ENCODE measurements around the gene SERINC3. TPM values are rescaled to one million over a fixed set of nuclear protein-coding genes. Genes with fewer than 3 reads are reported as not detected.

SERINC3 gene
- polyA plus RNA-seq, 1 donor (not counting 4 experiments of a cell fraction or from before 2014, with no cell fraction given): 118 TPM

GRCh38 chr20:44465001-44465560 lies 56.8 kb downstream of the SERINC3 start:
- no peak for DNase-seq (ENCODE audit: low read depth, low spot score)
- no peaks in the 10 kb centered on the region for H3K9me3 ChIP-seq (ENCODE audit: control insufficient read depth, low read depth, low read length)
- dilution Hi-C loops (cut with MboI; ENCODE audit: extremely low pct_ligation_motif_present, low sequenced_read_pairs): loop anchor here (5.0 kb wide), 1 partner anchor 83 kb away; no protein-coding TSS in a partner anchor
- TF ChIP-seq EZH2 (IDR thresholded peaks at IDR 0.05; ENCODE audit: low read length) (no peak), CTCF (optimal IDR thresholded peaks at IDR 0.05 in 1 of 3, IDR thresholded peaks at IDR 0.05 in 1 of 3, conservative IDR thresholded peaks at IDR 0.05 in 1 of 3; ENCODE audit: extremely low read depth in 1 of 3, insufficient read depth in 2 of 3, low read length in 3 of 3) (no peak)
- no peak overlapping the region for H3K27ac ChIP-seq (ENCODE audit: control insufficient read depth, insufficient read depth, low read length)
- H3K9ac ChIP-seq (ENCODE audit: control insufficient read depth, extremely low read depth, insufficient read depth, low read length): no peak overlapping the region
- H3K9me1 ChIP-seq (ENCODE audit: control insufficient read depth, extremely low read depth, insufficient read depth, low read length): no peaks in the 10 kb centered on the region
- no peaks in the 10 kb centered on the region for H4K20me1 ChIP-seq (ENCODE audit: control insufficient read depth, extremely low read depth, insufficient read depth, low read length)
- no peaks in the 10 kb centered on the region for H3K79me2 ChIP-seq (ENCODE audit: control insufficient read depth, insufficient read depth, low read length)
- no peak overlapping the region for H3K4me2 ChIP-seq (ENCODE audit: control insufficient read depth, extremely low read depth, insufficient read depth, low read depth, low read length)
- no peaks in the 10 kb centered on the region for H3K36me3 ChIP-seq (ENCODE audit: control insufficient read depth in 2 of 2, extremely low read depth in 1 of 2, insufficient read depth in 2 of 2, low read length in 2 of 2)
- FAIRE-seq: peak; percentile 20
- H3K4me1 ChIP-seq (ENCODE audit: control insufficient read depth, extremely low read depth, insufficient read depth, low read length): peaks cover 10% of the 10 kb centered on the region
- no peak overlapping the region for H2AFZ ChIP-seq (ENCODE audit: control insufficient read depth, low read length)
- H3K27me3 ChIP-seq (ENCODE audit: control insufficient read depth, extremely low read depth, insufficient read depth, low read length): no peaks in the 10 kb centered on the region
- no peak overlapping the region for H3K4me3 ChIP-seq (ENCODE audit: control insufficient read depth in 2 of 3, extremely low read depth in 1 of 3, insufficient read depth in 2 of 3, low read depth in 1 of 3, low read length in 3 of 3)

GRCh38 chr20:44464514-44464913 lies 57.4 kb downstream of the SERINC3 start:
- TF ChIP-seq CTCF (optimal IDR thresholded peaks at IDR 0.05 in 1 of 3, IDR thresholded peaks at IDR 0.05 in 1 of 3, conservative IDR thresholded peaks at IDR 0.05 in 1 of 3; ENCODE audit: extremely low read depth in 1 of 3, insufficient read depth in 2 of 3, low read length in 3 of 3) (no peak), EZH2 (IDR thresholded peaks at IDR 0.05; ENCODE audit: low read length) (no peak)
- H3K9ac ChIP-seq (ENCODE audit: control insufficient read depth, extremely low read depth, insufficient read depth, low read length): no peak overlapping the region
- FAIRE-seq: no peak

More at GRCh38 chr20:44464514-44464913, 57.4 kb downstream of the SERINC3 start:
- no peak overlapping the region for H2AFZ ChIP-seq (ENCODE audit: control insufficient read depth, low read length)
- no peaks in the 10 kb centered on the region for H3K9me1 ChIP-seq (ENCODE audit: control insufficient read depth, extremely low read depth, insufficient read depth, low read length)
- H4K20me1 ChIP-seq (ENCODE audit: control insufficient read depth, extremely low read depth, insufficient read depth, low read length): no peaks in the 10 kb centered on the region
- H3K4me1 ChIP-seq (ENCODE audit: control insufficient read depth, extremely low read depth, insufficient read depth, low read length): peaks cover 10% of the 10 kb centered on the region
- no peaks in the 10 kb centered on the region for H3K79me2 ChIP-seq (ENCODE audit: control insufficient read depth, insufficient read depth, low read length)
- no peak overlapping the region for H3K4me2 ChIP-seq (ENCODE audit: control insufficient read depth, extremely low read depth, insufficient read depth, low read depth, low read length)
- H3K9me3 ChIP-seq (ENCODE audit: control insufficient read depth, low read depth, low read length): no peaks in the 10 kb centered on the region
- no peak overlapping the region for H3K27ac ChIP-seq (ENCODE audit: control insufficient read depth, insufficient read depth, low read length)
- no peaks in the 10 kb centered on the region for H3K27me3 ChIP-seq (ENCODE audit: control insufficient read depth, extremely low read depth, insufficient read depth, low read length)
- H3K36me3 ChIP-seq (ENCODE audit: control insufficient read depth in 2 of 2, extremely low read depth in 1 of 2, insufficient read depth in 2 of 2, low read length in 2 of 2): no peaks in the 10 kb centered on the region
- dilution Hi-C loops (cut with MboI; ENCODE audit: extremely low pct_ligation_motif_present, low sequenced_read_pairs): no loop called here
- H3K4me3 ChIP-seq (ENCODE audit: control insufficient read depth in 2 of 3, extremely low read depth in 1 of 3, insufficient read depth in 2 of 3, low read depth in 1 of 3, low read length in 3 of 3): no peak overlapping the region
- DNase-seq (ENCODE audit: low read depth, low spot score): no peak
